SK-N-SH (cell line): Measurements from ENCODE around the gene TRIM7. TPM values are rescaled to one million over a fixed set of nuclear protein-coding genes. Genes with fewer than 3 reads are reported as not detected.

ENCODE experiments used
- CTCF ChIA-PET: fragments of 300-600, 350-600 bp; formaldehyde crosslinking; extraction: SDS; loops from one replicate; lab custom pipeline; 2021; lab: Yijun Ruan, JAX
- POLR2A ChIA-PET: fragments of 350-600 bp; sonication (Branson Sonifier 250); formaldehyde crosslinking; extraction: SDS; loops from one replicate; lab custom pipeline; 2020; ENCODE audit warnings: antibody characterized with exemption, inconsistent platforms; lab: Yijun Ruan, JAX
- DNase-seq: peaks from one replicate; pipeline ENCODE4 v3.0.0; 2012
- H2AFZ ChIP-seq: fragments of 200-600 bp; sonication (generic); 2 replicates; pipeline ENCODE4 v1.8.1; 2016; ENCODE audit warnings: antibody characterized with exemption, mild to moderate bottlenecking, low read depth
- H3F3A ChIP-seq: fragments of 200-600 bp; sonication (generic); replicated peaks from 2 replicates; pipeline ENCODE3; 2016; ENCODE audit warnings: antibody characterized with exemption, mild to moderate bottlenecking; ENCODE audit not compliant: insufficient read depth
- H3K27ac ChIP-seq, 2 experiments: fragments of 200-500 bp in 1 of 2; fragments of 200-600 bp in 1 of 2; sonication (Bioruptor generic) in 1 of 2; sonication (generic), shearing (Covaris generic) in 1 of 2; 2 replicates each; pipeline versions ENCODE4 v1.5.1 to v1.6.1; 2014 to 2016; ENCODE audit warnings: low read depth in 2 of 2, inconsistent platforms in 1 of 2, low read length in 1 of 2, mild to moderate bottlenecking in 1 of 2, mixed read lengths in 1 of 2
- H3K27me3 ChIP-seq: fragments of 200-600 bp; sonication (generic), shearing (Covaris generic); 2 replicates; pipeline ENCODE4 v1.6.1; 2016; ENCODE audit warnings: mixed run types; ENCODE audit not compliant: insufficient read depth
- H3K36me3 ChIP-seq, 2 experiments: fragments of 200-500 bp in 1 of 2; fragments of 200-600 bp in 1 of 2; sonication (Bioruptor generic) in 1 of 2; sonication (generic) in 1 of 2; replicated peaks in 1 of 2; 2 replicates each; pipeline versions ENCODE3 to v1.5.1; 2014 to 2016; ENCODE audit warnings: low read length in 1 of 2, mild to moderate bottlenecking in 1 of 2; ENCODE audit not compliant: insufficient read depth in 2 of 2, control insufficient read depth in 1 of 2
- H3K4me1 ChIP-seq, 2 experiments: fragments of 200-500 bp in 1 of 2; fragments of 200-600 bp in 1 of 2; sonication (Bioruptor generic) in 1 of 2; sonication (generic), shearing (Covaris generic) in 1 of 2; 2 replicates each; pipeline versions ENCODE4 v1.5.1 to v1.6.1; 2014 to 2016; ENCODE audit warnings: low read depth in 1 of 2, low read length in 1 of 2, mixed run types in 1 of 2; ENCODE audit not compliant: insufficient read depth in 2 of 2, control insufficient read depth in 1 of 2
- H3K4me2 ChIP-seq: fragments of 200-600 bp; sonication (generic), shearing (Covaris generic); 2 replicates; pipeline ENCODE4 v1.6.1; 2017; ENCODE audit warnings: mixed run types
- H3K4me3 ChIP-seq, 2 experiments: fragments of 200-500 bp in 1 of 2; fragments of 200-600 bp in 1 of 2; sonication (Bioruptor generic) in 1 of 2; sonication (generic), shearing (Covaris generic) in 1 of 2; 2 replicates each; pipeline versions ENCODE4 v1.5.1 to v1.8.1; 2014 to 2016; ENCODE audit warnings: low read depth in 2 of 2, inconsistent platforms in 1 of 2, low read length in 1 of 2, mild to moderate bottlenecking in 1 of 2, mixed read lengths in 1 of 2, moderate library complexity in 1 of 2
- H3K79me2 ChIP-seq: fragments of 200-600 bp; sonication (generic); 2 replicates; pipeline ENCODE4 v1.8.1; 2017; ENCODE audit warnings: mild to moderate bottlenecking; ENCODE audit not compliant: insufficient read depth
- H3K9ac ChIP-seq: fragments of 200-600 bp; sonication (generic); 2 replicates; pipeline ENCODE4 v1.6.1; 2017; ENCODE audit warnings: mixed run types
- H3K9me2 ChIP-seq: fragments of 200-600 bp; sonication (generic); 2 replicates; pipeline ENCODE4 v1.6.1; 2017; ENCODE audit warnings: mixed run types
- H3K9me3 ChIP-seq: fragments of 200-600 bp; sonication (generic); 2 replicates; pipeline ENCODE4 v1.6.1; 2017; ENCODE audit warnings: mixed run types, mild to moderate bottlenecking, moderate library complexity
- H4K20me1 ChIP-seq: fragments of 200-600 bp; sonication (generic); 2 replicates; pipeline ENCODE4 v1.6.1; 2017; ENCODE audit warnings: mild to moderate bottlenecking, mixed run types; ENCODE audit not compliant: insufficient read depth
- ELF1 ChIP-seq: IDR thresholded peaks from 2 replicates; pipeline ENCODE4 v1.4.0; 2012
- EZH2phosphoT487 ChIP-seq: fragments of 200-600 bp; sonication (generic); IDR thresholded peaks from 2 replicates; pipeline ENCODE4 v1.6.1; 2017; ENCODE audit warnings: low read depth, mixed run types, mild to moderate bottlenecking, antibody characterized with exemption, moderate library complexity, borderline replicate concordance
- GABPA ChIP-seq: IDR thresholded peaks from 2 replicates; pipeline ENCODE4 v1.4.0; 2012; ENCODE audit warnings: low read depth, mild to moderate bottlenecking
- NRF1 ChIP-seq: IDR thresholded peaks from 2 replicates; pipeline ENCODE4 v1.6.1; 2012; ENCODE audit warnings: low read depth, mild to moderate bottlenecking, low read length
- RAD21 ChIP-seq: IDR thresholded peaks from 2 replicates; pipeline ENCODE4 v1.6.1; 2012; ENCODE audit warnings: mild to moderate bottlenecking, low read length
- RCOR1 ChIP-seq: fragments of 150-350 bp; IDR thresholded peaks from 2 replicates; pipeline ENCODE4 v1.6.1; 2017; ENCODE audit warnings: antibody characterized with exemption, low read length
- SMC3 ChIP-seq: IDR thresholded peaks from 2 replicates; pipeline ENCODE4 v1.6.1; 2012; ENCODE audit warnings: low read depth, low read length, improper control_type of control experiment
- WGBS: methylation state at CpG from one replicate; pipeline ENCODE4 v1.1.6; 2017; ENCODE audit warnings: low lambda C conversion rate; 5-methylcytosine and 5-hydroxymethylcytosine counted together
- polyA plus RNA-seq, 3 experiments: library from polyadenylated mRNA; depleted of rRNA; stranded (reverse); fragments of >200 nt; gene quantifications; 2 replicates each; pipeline ENCODE4 v1.2.3, GENCODE V29; 2012
- TF ChIP-seq, protein P1 (sequence below): IDR thresholded peaks from 2 replicates; pipeline ENCODE4 v1.4.0; 2012; ENCODE audit warnings: low read depth, borderline replicate concordance
- TF ChIP-seq, protein P2 (sequence below): fragments of 200-600 bp; sonication (generic); IDR thresholded peaks from 2 replicates; pipeline ENCODE4 v1.6.1; 2017; ENCODE audit warnings: antibody characterized with exemption, mild to moderate bottlenecking, moderate library complexity
- TF ChIP-seq, protein P3 (sequence below): fragments of 150-350 bp; IDR thresholded peaks from 2 replicates; pipeline ENCODE4 v1.6.1; 2017; ENCODE audit warnings: antibody characterized with exemption, low read length, low read depth, borderline replicate concordance
- TF ChIP-seq, protein P4 (sequence below): IDR thresholded peaks from 2 replicates; pipeline ENCODE4 v1.4.0; 2012; ENCODE audit warnings: low read depth
- TF ChIP-seq, protein P5 (sequence below): fragments of 150-350 bp; IDR thresholded peaks from 2 replicates; pipeline ENCODE4 v1.6.1; 2016; ENCODE audit warnings: mild to moderate bottlenecking, low read depth, low read length

Gene TRIM7
- polyA plus RNA-seq, 1 of the 3 experiments (the other 2 are of a cell fraction) = 3.5 TPM

DNA sequence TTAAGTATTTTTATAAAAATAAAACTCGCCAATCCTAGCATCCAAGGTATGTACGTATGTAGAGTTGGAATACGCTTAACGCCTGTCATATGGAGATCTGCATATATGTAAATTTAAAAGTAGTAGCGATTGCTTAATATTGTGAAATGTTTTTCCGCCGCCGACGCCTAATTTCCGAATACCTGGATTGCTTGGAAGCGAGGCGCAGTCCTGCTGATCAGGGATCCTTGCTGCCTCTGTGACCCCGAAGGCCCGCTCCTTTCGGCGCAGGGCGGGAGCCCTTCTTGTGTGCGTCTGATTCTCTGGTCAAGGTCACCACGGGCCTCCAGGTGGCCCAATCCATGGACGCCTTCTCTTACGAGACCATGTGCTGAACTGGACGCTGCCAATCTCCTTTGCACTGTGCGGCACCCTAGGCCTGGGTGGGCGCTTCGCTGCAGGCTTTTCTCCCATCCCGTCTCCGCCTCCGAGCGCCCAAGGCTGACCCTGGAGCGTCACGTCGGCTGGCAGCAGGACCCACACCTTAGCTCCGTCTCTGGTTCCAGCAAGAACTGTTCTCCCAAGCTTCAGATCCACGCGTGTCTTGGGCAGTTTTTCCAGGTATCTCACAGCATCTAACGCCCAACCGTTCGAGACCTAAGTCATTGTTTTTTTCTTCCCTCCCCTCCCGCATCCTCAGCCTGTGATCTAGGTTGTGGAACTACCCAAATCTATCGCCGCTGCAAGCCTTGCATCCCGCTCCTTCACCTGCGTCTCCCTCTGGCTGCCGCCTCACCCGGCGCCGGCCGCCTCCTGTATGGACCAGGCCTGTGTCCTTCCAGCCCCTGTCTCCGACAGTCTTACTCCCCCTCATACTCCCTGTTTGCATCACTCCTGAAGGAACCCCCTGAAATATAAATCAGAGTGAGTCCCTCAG, 14.5 kb upstream of the TRIM7 start:
- no peak overlapping the region for H3K4me3 ChIP-seq
- peaks cover 9% of the 10 kb centered on the region for H3K79me2 ChIP-seq
- H3K9me2 ChIP-seq = no peaks in the 10 kb centered on the region
- no peak overlapping the region for H2AFZ ChIP-seq
- ChIA-PET CTCF (interaction anchor here (1.6 to 2.0 kb wide), 2 partner anchors 31 to 35 kb away, joined by 5 to 11 read pairs; no protein-coding TSS in a partner anchor), POLR2A (no interaction called here)
- H3K27me3 ChIP-seq = no peaks in the 10 kb centered on the region
- no peaks in the 10 kb centered on the region for H3K36me3 ChIP-seq
- no peak overlapping the region for H3K27ac ChIP-seq
- peaks cover 54% of the 10 kb centered on the region for H3F3A ChIP-seq
- WGBS = 97% methylated on average over 46 of the region's 49 CpGs
- DNase-seq = no peak
- H3K4me2 ChIP-seq = no peak overlapping the region
- peaks cover 5% of the 10 kb centered on the region for H4K20me1 ChIP-seq
- no peak overlapping the region for H3K9ac ChIP-seq
- H3K9me3 ChIP-seq = no peaks in the 10 kb centered on the region
- peaks cover 0 to 18% of the 10 kb centered on the region in 2 experiments; a peak in 1 of 4 replicates for H3K4me1 ChIP-seq
- TF ChIP-seq SMC3 (no peak), ELF1 (no peak), NRF1 (no peak), RCOR1 (no peak), EZH2phosphoT487 (no peak), RAD21 (no peak), GABPA (no peak)
- TF ChIP-seq, protein P1, sequence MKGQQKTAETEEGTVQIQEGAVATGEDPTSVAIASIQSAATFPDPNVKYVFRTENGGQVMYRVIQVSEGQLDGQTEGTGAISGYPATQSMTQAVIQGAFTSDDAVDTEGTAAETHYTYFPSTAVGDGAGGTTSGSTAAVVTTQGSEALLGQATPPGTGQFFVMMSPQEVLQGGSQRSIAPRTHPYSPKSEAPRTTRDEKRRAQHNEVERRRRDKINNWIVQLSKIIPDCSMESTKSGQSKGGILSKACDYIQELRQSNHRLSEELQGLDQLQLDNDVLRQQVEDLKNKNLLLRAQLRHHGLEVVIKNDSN = no peak
- TF ChIP-seq, protein P2, sequence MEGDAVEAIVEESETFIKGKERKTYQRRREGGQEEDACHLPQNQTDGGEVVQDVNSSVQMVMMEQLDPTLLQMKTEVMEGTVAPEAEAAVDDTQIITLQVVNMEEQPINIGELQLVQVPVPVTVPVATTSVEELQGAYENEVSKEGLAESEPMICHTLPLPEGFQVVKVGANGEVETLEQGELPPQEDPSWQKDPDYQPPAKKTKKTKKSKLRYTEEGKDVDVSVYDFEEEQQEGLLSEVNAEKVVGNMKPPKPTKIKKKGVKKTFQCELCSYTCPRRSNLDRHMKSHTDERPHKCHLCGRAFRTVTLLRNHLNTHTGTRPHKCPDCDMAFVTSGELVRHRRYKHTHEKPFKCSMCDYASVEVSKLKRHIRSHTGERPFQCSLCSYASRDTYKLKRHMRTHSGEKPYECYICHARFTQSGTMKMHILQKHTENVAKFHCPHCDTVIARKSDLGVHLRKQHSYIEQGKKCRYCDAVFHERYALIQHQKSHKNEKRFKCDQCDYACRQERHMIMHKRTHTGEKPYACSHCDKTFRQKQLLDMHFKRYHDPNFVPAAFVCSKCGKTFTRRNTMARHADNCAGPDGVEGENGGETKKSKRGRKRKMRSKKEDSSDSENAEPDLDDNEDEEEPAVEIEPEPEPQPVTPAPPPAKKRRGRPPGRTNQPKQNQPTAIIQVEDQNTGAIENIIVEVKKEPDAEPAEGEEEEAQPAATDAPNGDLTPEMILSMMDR = no peak
- TF ChIP-seq, protein P3, sequence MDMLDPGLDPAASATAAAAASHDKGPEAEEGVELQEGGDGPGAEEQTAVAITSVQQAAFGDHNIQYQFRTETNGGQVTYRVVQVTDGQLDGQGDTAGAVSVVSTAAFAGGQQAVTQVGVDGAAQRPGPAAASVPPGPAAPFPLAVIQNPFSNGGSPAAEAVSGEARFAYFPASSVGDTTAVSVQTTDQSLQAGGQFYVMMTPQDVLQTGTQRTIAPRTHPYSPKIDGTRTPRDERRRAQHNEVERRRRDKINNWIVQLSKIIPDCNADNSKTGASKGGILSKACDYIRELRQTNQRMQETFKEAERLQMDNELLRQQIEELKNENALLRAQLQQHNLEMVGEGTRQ = no peak
- TF ChIP-seq, protein P4, sequence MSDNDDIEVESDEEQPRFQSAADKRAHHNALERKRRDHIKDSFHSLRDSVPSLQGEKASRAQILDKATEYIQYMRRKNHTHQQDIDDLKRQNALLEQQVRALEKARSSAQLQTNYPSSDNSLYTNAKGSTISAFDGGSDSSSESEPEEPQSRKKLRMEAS = no peak
- TF ChIP-seq, protein P5, sequence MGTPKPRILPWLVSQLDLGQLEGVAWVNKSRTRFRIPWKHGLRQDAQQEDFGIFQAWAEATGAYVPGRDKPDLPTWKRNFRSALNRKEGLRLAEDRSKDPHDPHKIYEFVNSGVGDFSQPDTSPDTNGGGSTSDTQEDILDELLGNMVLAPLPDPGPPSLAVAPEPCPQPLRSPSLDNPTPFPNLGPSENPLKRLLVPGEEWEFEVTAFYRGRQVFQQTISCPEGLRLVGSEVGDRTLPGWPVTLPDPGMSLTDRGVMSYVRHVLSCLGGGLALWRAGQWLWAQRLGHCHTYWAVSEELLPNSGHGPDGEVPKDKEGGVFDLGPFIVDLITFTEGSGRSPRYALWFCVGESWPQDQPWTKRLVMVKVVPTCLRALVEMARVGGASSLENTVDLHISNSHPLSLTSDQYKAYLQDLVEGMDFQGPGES = no peak
